AG04449 (cell line): Measurements from ENCODE around the gene RAB40C.

Experiments
- CTCF ChIA-PET: fragments of 350-600 bp; formaldehyde crosslinking; extraction: SDS; loops from one replicate; lab custom pipeline; 2021; ENCODE audit warnings: antibody characterized with exemption; lab: Yijun Ruan, JAX
- POLR2A ChIA-PET: fragments of 400-600, 350-600 bp; formaldehyde crosslinking; extraction: SDS; loops from one replicate; lab custom pipeline; 2020; ENCODE audit warnings: antibody characterized with exemption, inconsistent platforms; lab: Yijun Ruan, JAX
- DNase-seq: peaks from one replicate; pipeline ENCODE4 v3.0.0-alpha.2; 2010; ENCODE audit warnings: low read depth, low spot score
- H3K4me3 ChIP-seq: 2 replicates; pipeline ENCODE4 v1.5.1; 2011; ENCODE audit warnings: low read depth, mild to moderate bottlenecking, control low read depth, low read length
- CTCF ChIP-seq: IDR thresholded peaks from one replicate; pipeline ENCODE4 v1.5.1; 2011; ENCODE audit warnings: mild to moderate bottlenecking, moderate library complexity, low read length, control low read depth, inconsistent platforms; ENCODE audit not compliant: insufficient read depth; ENCODE audit errors: missing control alignments

RAB40C gene

GRCh38 chr16:554640-555365, 35.1 kb upstream of the RAB40C start:
- DNase-seq, result no peak
- H3K4me3 ChIP-seq, result peak overlapping the region; percentile 12; the same call in 1 of the 2 replicates
- no peak for TF ChIP-seq CTCF
- CTCF ChIA-PET, result interaction anchor here (2.0 kb wide), 1 partner anchor 11 kb away, joined by 7 read pairs; no protein-coding TSS in a partner anchor
- POLR2A ChIA-PET, result no interaction called here

- no peak overlapping the region for H3K4me3 ChIP-seq
- no peak for DNase-seq
- ChIA-PET CTCF (no interaction called here), POLR2A (no interaction called here)
- TF ChIP-seq CTCF, result no peak
Observed at GRCh38 chr16:555528-556473, 34.1 kb upstream of the RAB40C start.

GRCh38 chr16:556474-557173, 33.2 kb upstream of the RAB40C start:
- no peak for TF ChIP-seq CTCF
- no peak overlapping the region for H3K4me3 ChIP-seq
- POLR2A ChIA-PET, result no interaction called here
- CTCF ChIA-PET, result no interaction called here
- no peak for DNase-seq

GRCh38 chr16:557463-558297, 32.2 kb upstream of the RAB40C start:
- H3K4me3 ChIP-seq, result no peak overlapping the region
- POLR2A ChIA-PET, result no interaction called here
- no peak for DNase-seq

More at GRCh38 chr16:557463-558297, 32.2 kb upstream of the RAB40C start:
- no peak for TF ChIP-seq CTCF
- CTCF ChIA-PET, result no interaction called here
